Right hindlimb (tissue), 1 donor: ENCODE results near the gene MAP3K2.

ENCODE experiments used
- DNase-seq: peaks from one replicate; pipeline ENCODE4 v3.0.0-alpha.2; 2018

Gene MAP3K2

GRCh38 chr2:127347734-127348392, 39.9 kb downstream of the MAP3K2 start:
- DNase-seq: no peak

- DNase-seq: no peak
Observed at GRCh38 chr2:127347015-127347414, 40.8 kb downstream of the MAP3K2 start.

- DNase-seq: no peak
Observed at GRCh38 chr2:127343277-127343676, 44.5 kb downstream of the MAP3K2 start.

GRCh38 chr2:127342101-127342500, 45.7 kb downstream of the MAP3K2 start:
- DNase-seq: no peak

GRCh38 chr2:127332335-127332734, 55.4 kb downstream of the MAP3K2 start:
- DNase-seq: no peak

GRCh38 chr2:127330753-127331152, 57.0 kb downstream of the MAP3K2 start:
- no peak for DNase-seq

- no peak for DNase-seq
Observed at GRCh38 chr2:127326289-127326945, 61.4 kb downstream of the MAP3K2 start.

GRCh38 chr2:127324635-127325034, 63.1 kb downstream of the MAP3K2 start:
- peak; percentile 23 for DNase-seq

GRCh38 chr2:127321303-127321702, 66.5 kb downstream of the MAP3K2 start:
- DNase-seq: no peak

GRCh38 chr2:127320586-127321275, 67.0 kb downstream of the MAP3K2 start:
- no peak for DNase-seq

GRCh38 chr2:127320067-127320466, 67.7 kb downstream of the MAP3K2 start:
- no peak for DNase-seq

- DNase-seq: no peak
Observed at GRCh38 chr2:127314193-127314988, 73.4 kb downstream of the MAP3K2 start.

GRCh38 chr2:127313406-127313805, 74.4 kb downstream of the MAP3K2 start:
- DNase-seq: no peak

- no peak for DNase-seq
Observed at GRCh38 chr2:127310980-127311379, 76.8 kb downstream of the MAP3K2 start.

GRCh38 chr2:127309468-127309867, 78.3 kb downstream of the MAP3K2 start:
- DNase-seq: no peak

- no peak for DNase-seq
Observed at GRCh38 chr2:127308586-127309138, 79.1 kb downstream of the MAP3K2 start.

GRCh38 chr2:127305990-127306585, 81.7 kb downstream of the MAP3K2 start:
- DNase-seq: no peak

- no peak for DNase-seq
Observed at GRCh38 chr2:127302168-127302567, 85.6 kb downstream of the MAP3K2 start.

GRCh38 chr2:127293748-127294562, 93.8 kb downstream of the MAP3K2 start, which contains the start of gene ERCC3:
Gene ERCC3, minus strand, starts transcription at chr2:127294144. Its CDS starts 63 bp downstream, at chr2:127294081.
- DNase-seq: peak; percentile 92

- no peak for DNase-seq
Observed at GRCh38 chr2:127293386-127293747, 94.4 kb downstream of the MAP3K2 start.

GRCh38 chr2:127288274-127288673, 99.5 kb downstream of the MAP3K2 start:
- DNase-seq: no peak

- DNase-seq: no peak
Observed at GRCh38 chr2:127283275-127283674, 104.5 kb downstream of the MAP3K2 start.
